IMR-90 (cell line): ENCODE measurements around the gene IFNK. TPM values are rescaled to one million over a fixed set of nuclear protein-coding genes. Genes with fewer than 3 reads are reported as not detected.

Experiments
- ATAC-seq: fragments of 200-7000 bp; cut with Tn5 transposase; 2 replicates; pipeline ENCODE4 v1.9.1; 2020; ENCODE audit warnings: low read depth, mild to moderate bottlenecking, moderate library complexity
- BruUV-seq: library from RNA; stranded (reverse); fragments of 400-500 nt; replicated peaks from 2 replicates; lab custom pipeline; 2021; lab: Mats Ljungman, UMichigan
- CTCF ChIA-PET: fragments of 300-600 bp; formaldehyde crosslinking; extraction: SDS; loops from one replicate; lab custom pipeline; 2021; ENCODE audit warnings: antibody characterized with exemption; lab: Yijun Ruan, JAX
- POLR2A ChIA-PET: fragments of 300-600 bp; sonication (Branson Sonifier 250); formaldehyde crosslinking; loops from one replicate; lab custom pipeline; 2022; ENCODE audit warnings: antibody characterized with exemption; ENCODE audit not compliant: unreplicated experiment; lab: Charles Lee
- DNase-seq: peaks from one replicate; pipeline ENCODE4 v3.0.0; 2013
- H2AFZ ChIP-seq: replicated peaks from 2 replicates; pipeline ENCODE3; 2013; ENCODE audit warnings: low read length, mild to moderate bottlenecking; ENCODE audit not compliant: poor library complexity
- H2AK5ac ChIP-seq: 2 replicates; pipeline ENCODE4 v1.6.1; 2013; ENCODE audit warnings: low read depth, low read length, inconsistent platforms
- H2AK9ac ChIP-seq: replicated peaks from 2 replicates; pipeline ENCODE3; 2013; ENCODE audit warnings: mild to moderate bottlenecking, low read depth, low read length, moderate library complexity; ENCODE audit not compliant: poor library complexity
- H2BK120ac ChIP-seq: 2 replicates; pipeline ENCODE4 v1.6.1; 2013; ENCODE audit warnings: low read depth, low read length, inconsistent platforms
- H2BK15ac ChIP-seq: 3 replicates; pipeline ENCODE4 v1.6.1; 2013; ENCODE audit warnings: low read depth, low read length, inconsistent platforms
- H2BK20ac ChIP-seq: 2 replicates; pipeline ENCODE4 v1.6.1; 2013; ENCODE audit warnings: low read depth, mild to moderate bottlenecking, inconsistent platforms, low read length, moderate library complexity
- H2BK5ac ChIP-seq: 2 replicates; pipeline ENCODE4 v1.6.1; 2013; ENCODE audit warnings: mild to moderate bottlenecking, low read depth, low read length, inconsistent platforms; ENCODE audit not compliant: poor library complexity, severe bottlenecking
- H3K14ac ChIP-seq: replicated peaks from 2 replicates; pipeline ENCODE4 v1.6.1; 2013; ENCODE audit warnings: low read depth, low read length, inconsistent platforms
- H3K18ac ChIP-seq: 2 replicates; pipeline ENCODE4 v1.6.1; 2013; ENCODE audit warnings: low read depth, low read length, control low read depth
- H3K23ac ChIP-seq: 2 replicates; pipeline ENCODE4 v1.6.1; 2013; ENCODE audit warnings: low read depth, low read length, inconsistent platforms
- H3K27ac ChIP-seq: 2 replicates; pipeline ENCODE4 v1.5.1; 2013; ENCODE audit warnings: mild to moderate bottlenecking, control low read depth, low read length; ENCODE audit not compliant: insufficient read depth
- H3K27me3 ChIP-seq: 2 replicates; pipeline ENCODE4 v1.6.1; 2013; ENCODE audit warnings: low read length; ENCODE audit not compliant: control insufficient read depth, insufficient read depth
- H3K36me3 ChIP-seq: 2 replicates; pipeline ENCODE4 v1.6.1; 2013; ENCODE audit warnings: low read length, mixed read lengths; ENCODE audit not compliant: control insufficient read depth, insufficient read depth
- H3K4ac ChIP-seq: 2 replicates; pipeline ENCODE4 v1.6.1; 2013; ENCODE audit warnings: low read depth, low read length, inconsistent platforms
- H3K4me1 ChIP-seq: 2 replicates; pipeline ENCODE4 v1.6.1; 2013; ENCODE audit warnings: low read length, mixed read lengths; ENCODE audit not compliant: control insufficient read depth, insufficient read depth
- H3K4me2 ChIP-seq: 2 replicates; pipeline ENCODE4 v1.6.1; 2013; ENCODE audit warnings: low read depth, mild to moderate bottlenecking, control low read depth, low read length, moderate library complexity
- H3K4me3 ChIP-seq: 2 replicates; pipeline ENCODE4 v1.5.1; 2013; ENCODE audit warnings: low read depth, mild to moderate bottlenecking, control low read depth, low read length, moderate library complexity; ENCODE audit not compliant: insufficient read depth
- H3K56ac ChIP-seq: 2 replicates; pipeline ENCODE4 v1.6.1; 2013; ENCODE audit warnings: low read length, inconsistent platforms; ENCODE audit not compliant: insufficient read depth; ENCODE audit errors: extremely low read depth
- H3K79me1 ChIP-seq, 2 experiments: 2 replicates each; pipeline ENCODE4 v1.6.1; 2013; ENCODE audit warnings: low read length in 2 of 2, inconsistent platforms in 1 of 2, low read depth in 1 of 2
- H3K9ac ChIP-seq: 2 replicates; pipeline ENCODE4 v1.6.1; 2013; ENCODE audit warnings: low read depth, low read length, control low read depth
- H3K9me1 ChIP-seq: 2 replicates; pipeline ENCODE4 v1.6.1; 2013; ENCODE audit warnings: low read length, inconsistent platforms; ENCODE audit not compliant: insufficient read depth
- H3K9me3 ChIP-seq: 2 replicates; pipeline ENCODE4 v1.6.1; 2013; ENCODE audit warnings: low read length; ENCODE audit not compliant: control insufficient read depth, insufficient read depth
- H4K20me1 ChIP-seq: 2 replicates; pipeline ENCODE4 v1.6.1; 2013; ENCODE audit warnings: low read length, inconsistent platforms; ENCODE audit not compliant: insufficient read depth
- H4K5ac ChIP-seq: 2 replicates; pipeline ENCODE4 v1.6.1; 2013; ENCODE audit warnings: mild to moderate bottlenecking, low read depth, low read length, control low read depth
- H4K8ac ChIP-seq, 2 experiments: 2 replicates each; pipeline ENCODE4 v1.6.1; 2013; ENCODE audit warnings: low read depth in 2 of 2, low read length in 2 of 2, control low read depth in 1 of 2, inconsistent platforms in 1 of 2
- H4K91ac ChIP-seq: 2 replicates; pipeline ENCODE4 v1.6.1; 2013; ENCODE audit warnings: low read depth, low read length, inconsistent platforms; ENCODE audit not compliant: insufficient read depth
- CHD1 ChIP-seq: IDR thresholded peaks from 2 replicates; pipeline ENCODE4 v1.6.1; 2012; ENCODE audit warnings: low read depth, low read length, improper control_type of control experiment
- MAFK ChIP-seq: IDR thresholded peaks from 2 replicates; pipeline ENCODE4 v1.6.1; 2012; ENCODE audit warnings: low read depth, low read length, improper control_type of control experiment
- MAZ ChIP-seq: IDR thresholded peaks from 2 replicates; pipeline ENCODE4 v1.6.1; 2012; ENCODE audit warnings: low read depth, mild to moderate bottlenecking, low read length, improper control_type of control experiment, moderate library complexity, borderline replicate concordance
- WGBS, 2 experiments: methylation state at CpG; one replicate each; pipeline versions ENCODE4 v1.1.5 to v1.1.7; 2013; ENCODE audit warnings: missing lambda C conversion rate in 2 of 2; ENCODE audit not compliant: insufficient read length in 1 of 2; ENCODE audit errors: extremely low coverage in 2 of 2; 5-methylcytosine and 5-hydroxymethylcytosine counted together
- dilution Hi-C: fragments of 300-500 bp; cut with HindIII; formaldehyde crosslinking; loops from one replicate; pipeline ENCODE4 v1.14.3; 2018; ENCODE audit warnings: low sequenced_read_pairs; ENCODE audit not compliant: unreplicated experiment
- in situ Hi-C: fragments of 300-500 bp; cut with MboI; formaldehyde crosslinking; loops from 3 replicates; pipeline ENCODE4 v1.14.3; 2019; ENCODE audit warnings: low sequenced_read_pairs, inconsistent platforms, mixed read lengths
- intact Hi-C: fragments of 100-400 bp; cut with micrococcal nuclease; formaldehyde crosslinking; loops from 2 replicates; pipeline ENCODE4 v1.10.0; 2022
- polyA plus RNA-seq, 3 experiments: library from polyadenylated mRNA; depleted of rRNA; stranded (reverse); fragments of >200 nt; gene quantifications; 2 replicates each; pipeline ENCODE4 v1.2.3, GENCODE V29; 2012; ENCODE audit warnings: low replicate concordance in 1 of 3
- total RNA-seq: library from RNA; depleted of rRNA; stranded (reverse); fragments of >200 nt; gene quantifications from 2 replicates; pipeline ENCODE4 v1.2.3, GENCODE V29; 2012
- TF ChIP-seq, protein P1 (sequence below): fragments of 150-350 bp; IDR thresholded peaks from 2 replicates; pipeline ENCODE4 v1.6.1; 2017; ENCODE audit warnings: mild to moderate bottlenecking, antibody characterized with exemption, low read length, low read depth

IFNK gene
- total and polyA plus RNA-seq, 2 of the 4 experiments (the other 2 are of a cell fraction) = not detected

DNA sequence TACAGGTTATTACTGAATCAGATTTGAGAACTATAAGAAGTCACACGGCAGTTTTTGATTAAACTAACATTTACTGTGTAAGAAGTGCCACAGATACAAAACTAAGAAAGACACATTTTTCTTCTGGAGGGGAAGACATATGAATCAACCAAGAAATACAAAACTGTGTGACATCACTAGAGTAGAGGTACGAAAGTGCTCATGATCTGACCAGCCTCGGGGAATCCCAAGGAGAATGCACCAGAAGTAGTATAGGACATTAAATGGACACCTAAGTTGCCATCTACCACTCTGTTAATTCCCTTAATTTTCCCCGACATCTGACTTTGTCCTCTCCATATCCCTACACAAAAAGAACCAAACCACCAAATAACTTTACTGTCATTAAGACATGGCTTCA, 5.3 kb upstream of the IFNK start:
- DNase-seq (no peak), ATAC-seq (no peak)
- intact Hi-C loops = no loop called here
- ChIA-PET CTCF (interaction anchor here (1.0 kb wide), 1 partner anchor 29 kb away, joined by 7 read pairs; no protein-coding TSS in a partner anchor), POLR2A (no interaction called here)
- Histone ChIP-seq H4K8ac (no peak overlapping the region), H3K4me2 (no peak overlapping the region), H3K27me3 (no peaks in the 10 kb centered on the region; the same call in none of the 2 replicates), H2BK5ac (no peak overlapping the region), H3K14ac (no peak overlapping the region), H2AK9ac (no peak overlapping the region), H3K23ac (no peak overlapping the region), H3K9me1 (no peaks in the 10 kb centered on the region), H3K4ac (no peak overlapping the region), H2BK120ac (no peak overlapping the region), H4K20me1 (no peaks in the 10 kb centered on the region), H2BK15ac (no peak overlapping the region), H3K36me3 (no peaks in the 10 kb centered on the region), H2AK5ac (no peak overlapping the region), H4K5ac (no peak overlapping the region), H3K79me1 (no peaks in the 10 kb centered on the region), H3K9me3 (no peaks in the 10 kb centered on the region), H3K4me1 (no peaks in the 10 kb centered on the region), H2AFZ (no peak overlapping the region), H3K56ac (no peak overlapping the region), H3K18ac (no peak overlapping the region), H2BK20ac (no peak overlapping the region), H4K91ac (no peak overlapping the region), H3K9ac (no peak overlapping the region), H3K27ac (no peak overlapping the region), H3K4me3 (no peak overlapping the region)
- in situ Hi-C loops = no loop called here
- TF ChIP-seq CHD1 (no peak), MAFK (no peak), MAZ (no peak)
- TF ChIP-seq, protein P1, sequence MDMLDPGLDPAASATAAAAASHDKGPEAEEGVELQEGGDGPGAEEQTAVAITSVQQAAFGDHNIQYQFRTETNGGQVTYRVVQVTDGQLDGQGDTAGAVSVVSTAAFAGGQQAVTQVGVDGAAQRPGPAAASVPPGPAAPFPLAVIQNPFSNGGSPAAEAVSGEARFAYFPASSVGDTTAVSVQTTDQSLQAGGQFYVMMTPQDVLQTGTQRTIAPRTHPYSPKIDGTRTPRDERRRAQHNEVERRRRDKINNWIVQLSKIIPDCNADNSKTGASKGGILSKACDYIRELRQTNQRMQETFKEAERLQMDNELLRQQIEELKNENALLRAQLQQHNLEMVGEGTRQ = no peak
- no CpG with 5 or more reads among the region's 4 CpGs for WGBS, 2 experiments
- no TSS peak for BruUV-seq
- dilution Hi-C loops = no loop called here
